ENCODE results near the gene VAV1.
"Not testable (repeated sequence)": the region's sequence is repeated elsewhere in the genome, so short reads cannot be mapped to it uniquely, and the experiment has no call there.

DNA sequence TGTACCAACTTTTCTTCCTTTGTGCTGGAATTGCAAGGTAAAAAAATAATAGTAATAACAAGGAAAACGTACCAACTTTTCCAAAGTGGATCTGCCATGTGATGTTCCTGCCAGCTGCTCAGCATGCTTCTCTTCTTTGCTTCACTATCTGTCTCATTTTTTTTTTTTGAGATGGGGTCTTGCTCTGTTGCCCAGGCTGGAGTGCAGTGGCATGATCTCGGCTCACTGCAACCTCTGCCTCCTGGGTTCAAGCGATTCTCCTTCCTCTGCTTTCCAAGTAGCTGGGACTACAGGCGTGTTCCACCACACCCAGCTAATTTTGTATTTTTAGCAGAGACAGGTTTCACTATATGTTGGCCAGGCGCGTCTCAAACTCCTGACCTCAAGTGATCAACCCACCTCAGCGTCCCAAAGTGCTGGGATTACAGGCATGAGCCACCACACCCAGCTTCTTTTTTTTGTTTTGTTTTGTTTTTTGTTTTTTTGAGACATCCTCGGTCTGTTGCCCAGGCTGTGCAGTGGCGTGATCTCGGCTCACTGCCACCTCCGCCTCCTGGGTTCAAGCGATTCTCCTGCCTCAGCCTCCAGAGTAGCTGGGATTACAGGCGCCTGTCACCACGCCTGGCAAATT, 27.8 kb downstream of the VAV1 start:
- not testable (repeated sequence) for TF ChIP-seq EZH2 (IDR thresholded peaks at IDR 0.05; ENCODE audit: borderline replicate concordance, insufficient read depth, low read length, poor library complexity, severe bottlenecking); POLR2AphosphoS5 (IDR thresholded peaks at IDR 0.05); CTCF (IDR thresholded peaks at IDR 0.05; ENCODE audit: poor library complexity, severe bottlenecking); EP300 (conservative IDR thresholded peaks at IDR 0.05; ENCODE audit: poor library complexity, severe bottlenecking); RAD21 (conservative IDR thresholded peaks at IDR 0.05); MXI1 (conservative IDR thresholded peaks at IDR 0.05; ENCODE audit: poor library complexity, severe bottlenecking); TAF1 (IDR thresholded peaks at IDR 0.05; ENCODE audit: low read depth); SMC3 (conservative IDR thresholded peaks at IDR 0.05; ENCODE audit: poor library complexity); REST (IDR thresholded peaks at IDR 0.05; ENCODE audit: borderline replicate concordance)
